MG63 (cell line): ENCODE data around the gene CIT. TPM values are rescaled to one million over a fixed set of nuclear protein-coding genes. Genes with fewer than 3 reads are reported as not detected.

Source experiments
- DNase-seq: peaks from one replicate; pipeline ENCODE4 v3.0.0-alpha.2; 2020
- H3K27me3 ChIP-seq: fragments of 250-450 bp; sonication (Bioruptor Pico); 2 replicates; pipeline ENCODE4 v1.5.1; 2020; ENCODE audit warnings: mild to moderate bottlenecking, moderate library complexity
- H3K36me3 ChIP-seq: fragments of 250-450 bp; sonication (Bioruptor Pico); 2 replicates; pipeline ENCODE4 v1.5.1; 2020; ENCODE audit warnings: mild to moderate bottlenecking, moderate library complexity
- H3K4me3 ChIP-seq: fragments of 250-450 bp; sonication (Bioruptor Pico); 2 replicates; pipeline ENCODE4 v1.5.1; 2020; ENCODE audit warnings: mild to moderate bottlenecking, moderate library complexity
- H3K9me3 ChIP-seq: fragments of 250-450 bp; sonication (Bioruptor Pico); 2 replicates; pipeline ENCODE4 v1.5.1; 2020; ENCODE audit warnings: mild to moderate bottlenecking, moderate library complexity
- total RNA-seq: library from RNA; depleted of rRNA; stranded (reverse); fragments of >200 nt; shearing (Covaris generic); gene quantifications from 2 replicates; pipeline ENCODE4 v1.2.3, GENCODE V29; 2014; ENCODE audit warnings: low replicate concordance

Gene CIT
- total RNA-seq, 1 experiment from 2014 or later = 5.6 TPM

DNA sequence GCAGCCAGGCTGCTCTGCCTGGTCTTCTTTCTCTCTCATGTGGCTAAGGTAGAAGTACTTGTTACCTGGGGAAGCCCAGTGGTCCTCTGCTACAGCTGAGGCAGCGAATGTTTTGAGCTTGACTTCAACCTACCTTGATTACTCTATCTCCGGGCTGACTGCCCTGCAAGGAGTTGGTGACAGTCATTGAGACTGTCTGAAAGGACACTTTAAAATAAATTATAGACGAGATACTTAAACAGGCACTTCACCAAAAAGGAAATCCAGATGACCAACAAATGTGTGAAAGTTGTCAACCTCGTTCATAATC lies 474 bp upstream of the CIT start:
- no peaks in the 10 kb centered on the region for H3K27me3 ChIP-seq
- peak overlapping the region; percentile 95 for H3K4me3 ChIP-seq
- H3K9me3 ChIP-seq = peaks cover 11% of the 10 kb centered on the region
- DNase-seq = no peak
- H3K36me3 ChIP-seq = peaks cover 11% of the 10 kb centered on the region

DNA sequence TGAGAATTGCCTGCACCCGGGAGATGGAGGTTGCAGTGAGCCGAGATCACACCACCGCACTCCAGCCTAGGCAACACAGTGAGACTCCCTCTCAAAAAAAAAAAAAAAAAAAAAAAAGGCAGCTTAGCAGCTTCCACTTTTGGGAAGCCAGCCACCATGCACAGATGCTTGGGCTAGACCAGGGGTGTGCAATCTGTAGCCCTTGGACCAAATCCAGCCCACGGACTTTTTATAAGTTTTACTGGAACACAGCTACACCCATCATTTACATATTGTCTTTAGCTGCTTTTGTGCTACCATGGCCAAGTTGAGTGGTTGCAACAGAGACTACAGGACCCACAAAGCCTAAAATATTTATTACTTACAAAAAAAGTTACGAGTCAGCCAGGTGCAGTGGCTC lies 6.7 kb downstream of the CIT start:
- Histone ChIP-seq H3K4me3 (no peak overlapping the region), H3K36me3 (peaks cover 50% of the 10 kb centered on the region)
- peak; percentile 48 for DNase-seq

DNA sequence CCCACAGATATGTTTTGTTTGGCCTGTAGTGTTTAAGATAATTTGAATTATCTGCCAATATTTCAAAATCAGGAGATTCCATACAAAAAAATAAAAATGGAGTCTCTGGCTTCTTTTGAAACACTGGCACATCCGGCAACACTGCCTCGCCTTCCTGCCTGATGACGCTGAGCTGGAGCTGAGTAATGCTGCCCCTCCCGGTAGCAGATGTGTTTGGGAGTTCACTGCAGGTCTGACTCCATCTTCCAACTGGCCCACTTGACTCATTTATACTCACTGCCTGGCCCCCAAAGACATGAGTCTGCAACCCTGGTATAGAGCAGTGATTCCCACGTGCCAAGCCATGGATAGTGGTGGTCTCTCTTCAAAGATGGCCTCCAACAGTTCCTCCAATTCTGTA lies 7.4 kb downstream of the CIT start:
- no peaks in the 10 kb centered on the region for H3K9me3 ChIP-seq
- peaks cover 58% of the 10 kb centered on the region for H3K36me3 ChIP-seq
- no peak overlapping the region for H3K4me3 ChIP-seq
- DNase-seq = peak; percentile 94
- no peaks in the 10 kb centered on the region for H3K27me3 ChIP-seq

More for the DNA sequence above, 6.7 kb downstream of the CIT start:
- H3K9me3 ChIP-seq = no peaks in the 10 kb centered on the region
- no peaks in the 10 kb centered on the region for H3K27me3 ChIP-seq

DNA sequence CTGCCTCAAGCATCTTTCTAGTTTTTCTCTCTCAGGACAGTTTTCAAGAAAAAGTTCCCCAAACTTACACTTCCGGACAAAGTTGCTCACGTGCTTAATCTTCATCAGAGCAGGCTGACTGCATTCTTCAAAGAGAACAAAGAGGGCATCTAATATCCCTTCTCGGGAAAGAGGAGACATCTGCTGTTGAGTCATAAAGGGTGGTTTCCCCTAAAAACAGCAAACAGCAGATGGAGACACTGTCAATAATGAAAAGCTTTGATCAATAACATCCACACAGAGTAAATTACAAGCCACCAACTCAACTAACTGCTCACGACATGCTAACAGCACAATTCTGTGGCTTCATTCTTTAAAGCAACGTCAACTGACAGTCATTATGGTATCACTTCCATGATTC lies 8.1 kb downstream of the CIT start:
- Histone ChIP-seq H3K27me3 (no peaks in the 10 kb centered on the region), H3K4me3 (no peak overlapping the region), H3K9me3 (no peaks in the 10 kb centered on the region), H3K36me3 (peaks cover 57% of the 10 kb centered on the region)
- DNase-seq = no peak

DNA sequence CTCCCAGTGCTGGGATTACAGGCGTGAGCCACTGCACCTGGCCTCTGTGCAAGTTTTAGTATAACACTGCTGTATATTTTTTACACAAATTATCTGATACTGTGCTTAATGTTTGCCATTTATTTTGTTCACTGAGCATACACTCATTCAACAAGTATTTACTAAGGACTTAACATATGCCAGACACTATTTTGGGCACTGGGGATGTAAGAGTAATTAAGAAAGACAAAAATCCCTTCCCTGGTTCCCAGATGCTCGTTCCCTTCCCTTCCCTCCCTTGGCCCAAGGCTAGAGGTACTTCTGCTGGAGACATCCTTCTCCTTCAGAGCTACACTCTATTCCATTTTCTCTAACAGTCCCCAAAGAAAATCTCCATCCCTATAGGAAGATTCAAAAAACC lies 12.5 kb downstream of the CIT start:
- no peaks in the 10 kb centered on the region for H3K27me3 ChIP-seq
- DNase-seq = no peak
- no peaks in the 10 kb centered on the region for H3K9me3 ChIP-seq
- H3K36me3 ChIP-seq = peaks cover 43% of the 10 kb centered on the region
- no peak overlapping the region for H3K4me3 ChIP-seq

DNA sequence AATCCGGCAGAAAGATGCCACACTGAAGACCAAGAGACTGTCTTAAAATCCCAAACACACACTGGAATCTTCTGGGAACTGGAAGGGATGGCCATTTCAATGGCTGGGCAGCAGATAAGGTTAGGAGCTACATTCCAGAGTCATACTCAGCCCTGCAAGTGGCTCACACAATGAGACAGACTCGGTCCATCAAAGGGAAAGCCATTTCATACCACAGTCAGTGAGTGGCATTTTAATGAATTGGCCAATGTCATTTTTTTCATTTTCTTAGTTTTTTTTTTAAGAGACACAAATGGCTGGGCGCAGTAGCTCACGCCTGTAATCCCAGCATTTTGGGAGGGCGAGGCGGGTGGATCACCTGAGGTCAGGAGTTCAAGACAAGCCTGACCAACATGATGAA lies 17.9 kb downstream of the CIT start:
- Histone ChIP-seq H3K9me3 (no peaks in the 10 kb centered on the region), H3K4me3 (no peak overlapping the region), H3K36me3 (peaks cover 16% of the 10 kb centered on the region), H3K27me3 (no peaks in the 10 kb centered on the region)
- no peak for DNase-seq

DNA sequence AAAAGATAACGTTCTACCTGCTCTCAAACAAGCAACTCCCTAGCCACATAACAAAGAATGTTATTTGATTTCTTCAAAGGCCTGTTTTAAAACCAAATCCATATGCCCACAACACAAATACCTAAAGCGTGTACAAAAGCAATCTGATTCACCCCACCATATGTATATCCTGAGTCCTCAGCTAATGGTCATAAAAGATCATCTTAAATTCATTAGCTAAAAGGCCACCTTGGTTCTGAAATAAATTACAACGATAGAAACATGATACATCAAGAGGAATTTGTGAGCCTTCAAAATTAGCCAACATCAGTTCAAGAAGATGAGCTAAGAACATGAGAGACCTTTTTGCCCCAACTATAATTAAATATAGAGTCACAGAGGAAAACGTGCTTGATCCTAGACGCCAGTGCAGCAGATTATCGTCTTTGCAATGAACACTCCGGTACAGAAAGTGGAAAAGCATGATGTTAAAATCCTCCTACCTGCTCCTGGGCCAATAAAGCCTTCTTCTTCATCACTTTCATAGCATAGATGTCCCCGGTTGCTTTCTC lies 20.0 kb downstream of the CIT start:
- Histone ChIP-seq H3K36me3 (peaks cover 11% of the 10 kb centered on the region), H3K4me3 (no peak overlapping the region), H3K9me3 (no peaks in the 10 kb centered on the region), H3K27me3 (no peaks in the 10 kb centered on the region)
- no peak for DNase-seq

GRCh38 chr12:119850330-119850729 lies 26.8 kb downstream of the CIT start:
- Histone ChIP-seq H3K27me3 (no peaks in the 10 kb centered on the region), H3K4me3 (no peak overlapping the region), H3K9me3 (no peaks in the 10 kb centered on the region), H3K36me3 (peaks cover 19% of the 10 kb centered on the region)
- DNase-seq = no peak

DNA sequence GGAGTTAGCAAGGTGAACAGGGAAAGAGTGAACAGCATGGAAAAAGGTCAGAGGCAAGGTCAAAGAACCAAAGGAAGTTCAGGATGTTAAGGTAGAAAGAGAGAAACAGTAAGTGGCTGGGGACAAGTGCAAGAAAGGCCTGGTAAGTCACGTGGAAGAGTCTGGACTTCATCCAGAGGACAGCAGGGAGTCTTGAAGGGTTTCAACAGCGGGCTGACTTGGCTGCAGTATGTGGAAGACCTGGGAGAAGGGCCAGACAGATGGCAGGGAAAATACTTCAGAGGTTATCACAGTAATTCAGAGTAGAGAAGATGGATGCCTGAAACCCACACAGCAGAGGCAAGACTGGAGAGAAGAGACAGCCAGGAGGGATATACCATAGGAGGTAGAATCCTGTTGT lies 34.0 kb downstream of the CIT start:
- peak; percentile 43 for DNase-seq
- Histone ChIP-seq H3K9me3 (no peaks in the 10 kb centered on the region), H3K36me3 (peaks cover 20% of the 10 kb centered on the region), H3K4me3 (no peak overlapping the region), H3K27me3 (no peaks in the 10 kb centered on the region)

- no peak for DNase-seq
- Histone ChIP-seq H3K4me3 (no peak overlapping the region), H3K36me3 (peaks cover 17% of the 10 kb centered on the region), H3K9me3 (no peaks in the 10 kb centered on the region), H3K27me3 (no peaks in the 10 kb centered on the region)
Measured at GRCh38 chr12:119842380-119842779, 34.7 kb downstream of the CIT start.

GRCh38 chr12:119841433-119842210 lies 35.5 kb downstream of the CIT start:
- H3K36me3 ChIP-seq = peaks cover 17% of the 10 kb centered on the region
- DNase-seq = no peak
- no peak overlapping the region for H3K4me3 ChIP-seq
- no peaks in the 10 kb centered on the region for H3K27me3 ChIP-seq
- H3K9me3 ChIP-seq = no peaks in the 10 kb centered on the region

GRCh38 chr12:119840582-119840981 lies 36.5 kb downstream of the CIT start:
- no peaks in the 10 kb centered on the region for H3K9me3 ChIP-seq
- no peak overlapping the region for H3K4me3 ChIP-seq
- no peaks in the 10 kb centered on the region for H3K27me3 ChIP-seq
- peaks cover 15% of the 10 kb centered on the region for H3K36me3 ChIP-seq
- no peak for DNase-seq

GRCh38 chr12:119840168-119840567 lies 37.0 kb downstream of the CIT start:
- Histone ChIP-seq H3K27me3 (no peaks in the 10 kb centered on the region), H3K9me3 (no peaks in the 10 kb centered on the region), H3K36me3 (peaks cover 15% of the 10 kb centered on the region), H3K4me3 (no peak overlapping the region)
- DNase-seq = peak; percentile 2

GRCh38 chr12:119838826-119839600 lies 38.1 kb downstream of the CIT start:
- DNase-seq = no peak
- peaks cover 10% of the 10 kb centered on the region for H3K36me3 ChIP-seq

GRCh38 chr12:119836781-119837180 lies 40.3 kb downstream of the CIT start:
- Histone ChIP-seq H3K27me3 (no peaks in the 10 kb centered on the region), H3K9me3 (no peaks in the 10 kb centered on the region), H3K4me3 (no peak overlapping the region), H3K36me3 (peaks cover 12% of the 10 kb centered on the region)
- no peak for DNase-seq

More at GRCh38 chr12:119838826-119839600, 38.1 kb downstream of the CIT start:
- H3K27me3 ChIP-seq = no peaks in the 10 kb centered on the region
- no peak overlapping the region for H3K4me3 ChIP-seq
- no peaks in the 10 kb centered on the region for H3K9me3 ChIP-seq

GRCh38 chr12:119835068-119835467 lies 42.1 kb downstream of the CIT start:
- H3K4me3 ChIP-seq = no peak overlapping the region
- H3K36me3 ChIP-seq = peaks cover 5% of the 10 kb centered on the region
- H3K9me3 ChIP-seq = no peaks in the 10 kb centered on the region
- no peaks in the 10 kb centered on the region for H3K27me3 ChIP-seq
- no peak for DNase-seq

DNA sequence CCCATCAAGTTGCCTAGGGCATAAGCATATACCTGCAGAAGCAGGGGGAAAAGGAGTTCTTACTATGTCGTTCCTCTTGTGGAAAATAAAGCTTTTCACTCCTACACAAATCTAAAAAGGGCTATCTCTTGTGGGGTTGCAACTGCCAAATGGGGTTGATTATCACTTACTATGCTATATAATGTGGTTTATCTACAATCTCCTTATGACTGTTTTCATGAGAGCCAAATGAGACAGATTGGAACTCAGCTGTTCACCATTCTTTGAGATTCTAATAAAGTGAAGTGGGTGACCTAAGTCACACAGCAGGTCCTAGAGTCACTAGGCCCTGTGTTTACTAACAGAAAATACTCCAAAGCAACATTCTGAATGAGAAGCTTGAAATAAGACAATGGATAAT lies 47.7 kb downstream of the CIT start:
- Histone ChIP-seq H3K9me3 (no peaks in the 10 kb centered on the region), H3K4me3 (no peak overlapping the region), H3K36me3 (peaks cover 9% of the 10 kb centered on the region), H3K27me3 (no peaks in the 10 kb centered on the region)
- no peak for DNase-seq

DNA sequence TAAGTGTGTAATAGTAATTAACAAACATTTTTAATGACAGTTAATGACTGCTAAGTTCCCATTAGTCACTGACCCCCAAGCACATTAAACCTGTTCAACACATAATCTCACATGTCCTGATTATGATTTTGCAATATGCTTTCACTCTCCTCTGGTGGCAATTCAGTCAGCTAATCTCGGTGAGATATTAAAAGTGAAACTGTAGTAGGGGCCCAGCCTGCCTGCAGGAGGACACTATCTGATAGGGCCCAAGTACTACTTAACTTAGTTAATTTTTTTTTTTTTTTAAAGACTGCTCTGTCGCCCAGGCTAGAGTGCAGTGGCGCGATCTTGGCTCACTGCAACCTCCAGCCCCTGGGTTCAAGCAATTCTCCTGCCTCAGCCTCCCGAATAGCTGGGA lies 48.8 kb downstream of the CIT start:
- Histone ChIP-seq H3K9me3 (no peaks in the 10 kb centered on the region), H3K27me3 (no peaks in the 10 kb centered on the region), H3K36me3 (peaks cover 4% of the 10 kb centered on the region), H3K4me3 (no peak overlapping the region)
- no peak for DNase-seq
